Hindlimb muscle (tissue), 1 donor: ENCODE data around the gene TEX22. TPM values are rescaled to one million over a fixed set of nuclear protein-coding genes. Genes with fewer than 3 reads are reported as not detected.

Source experiments
- polyA plus RNA-seq: library from polyadenylated mRNA; unstranded; fragments of 120-200 nt; gene quantifications from one replicate; pipeline ENCODE4 v1.2.1, GENCODE V29; 2013; ENCODE audit not compliant: insufficient read length

The TEX22 gene
- polyA plus RNA-seq, 1 donor, result 0.56 TPM

Other genes starting within 250 kb of the TEX22 start
- 52.1 TPM for gene JAG2, start 229.8 kb upstream of the TEX22 start, polyA plus RNA-seq
- gene NUDT14, start 217.2 kb upstream of the TEX22 start, polyA plus RNA-seq, result 17.6 TPM
- gene BTBD6, start 150.0 kb upstream of the TEX22 start, polyA plus RNA-seq, result 45.3 TPM
- 29.7 TPM for gene BRF1, start 97.5 kb upstream of the TEX22 start, polyA plus RNA-seq
- gene PACS2, start 83.8 kb upstream of the TEX22 start, polyA plus RNA-seq, result 116 TPM
- 90.4 TPM for gene MTA1, start 21.3 kb downstream of the TEX22 start, polyA plus RNA-seq
- 256 TPM for gene CRIP2, start 76.3 kb downstream of the TEX22 start, polyA plus RNA-seq
- 36.2 TPM for gene CRIP1, start 88.3 kb downstream of the TEX22 start, polyA plus RNA-seq
- gene TEDC1, start 92.7 kb downstream of the TEX22 start, polyA plus RNA-seq, result 5.1 TPM
- gene TMEM121, start 128.0 kb downstream of the TEX22 start, polyA plus RNA-seq, result 2.9 TPM